Nephron (organoid): Measurements from ENCODE around the gene PTPN20.

Experiments
- H3K27ac Mint-ChIP-seq, 3 experiments: 2 replicates each; pipeline ENCODE4 v1.8.0; 2020; ENCODE audit warnings: mixed read lengths in 3 of 3, mild to moderate bottlenecking in 2 of 3, moderate library complexity in 1 of 3
- H3K27me3 Mint-ChIP-seq: 2 replicates; pipeline ENCODE4 v1.8.0; 2021; ENCODE audit warnings: low read depth, mild to moderate bottlenecking, moderate library complexity, mixed read lengths
- H3K36me3 Mint-ChIP-seq: 2 replicates; pipeline ENCODE4 v1.8.0; 2020; ENCODE audit warnings: low read depth, mixed read lengths
- H3K4me1 Mint-ChIP-seq: 2 replicates; pipeline ENCODE4 v1.8.0; 2020; ENCODE audit warnings: mixed read lengths
- H3K4me3 Mint-ChIP-seq, 3 experiments: 2 replicates each; pipeline ENCODE4 v1.8.0; 2020; ENCODE audit warnings: mild to moderate bottlenecking in 3 of 3, mixed read lengths in 3 of 3, moderate library complexity in 2 of 3
- H3K9me3 Mint-ChIP-seq: 2 replicates; pipeline ENCODE4 v1.8.0; 2020; ENCODE audit warnings: mixed read lengths
- CTCF ChIP-seq, 3 experiments: fragments of 200-600 bp; sonication (generic); IDR thresholded peaks; one replicate each; pipeline ENCODE4 v1.5.0; 2021; ENCODE audit warnings: antibody characterized with exemption in 3 of 3; ENCODE audit not compliant: unreplicated experiment in 3 of 3

PTPN20 gene

GRCh38 chr10:47034441-47035051, 123.3 kb downstream of the PTPN20 start:
- Mint-ChIP-seq H3K4me3 (no peak overlapping the region), H3K27me3 (peaks cover 27% of the 10 kb centered on the region), H3K4me1 (peaks cover 28% of the 10 kb centered on the region), H3K36me3 (no peaks in the 10 kb centered on the region), H3K27ac (no peak overlapping the region), H3K9me3 (no peaks in the 10 kb centered on the region)
- no peak for TF ChIP-seq CTCF (IDR thresholded peaks at IDR 0.05; ENCODE audit: unreplicated experiment in 3 of 3)

DNA sequence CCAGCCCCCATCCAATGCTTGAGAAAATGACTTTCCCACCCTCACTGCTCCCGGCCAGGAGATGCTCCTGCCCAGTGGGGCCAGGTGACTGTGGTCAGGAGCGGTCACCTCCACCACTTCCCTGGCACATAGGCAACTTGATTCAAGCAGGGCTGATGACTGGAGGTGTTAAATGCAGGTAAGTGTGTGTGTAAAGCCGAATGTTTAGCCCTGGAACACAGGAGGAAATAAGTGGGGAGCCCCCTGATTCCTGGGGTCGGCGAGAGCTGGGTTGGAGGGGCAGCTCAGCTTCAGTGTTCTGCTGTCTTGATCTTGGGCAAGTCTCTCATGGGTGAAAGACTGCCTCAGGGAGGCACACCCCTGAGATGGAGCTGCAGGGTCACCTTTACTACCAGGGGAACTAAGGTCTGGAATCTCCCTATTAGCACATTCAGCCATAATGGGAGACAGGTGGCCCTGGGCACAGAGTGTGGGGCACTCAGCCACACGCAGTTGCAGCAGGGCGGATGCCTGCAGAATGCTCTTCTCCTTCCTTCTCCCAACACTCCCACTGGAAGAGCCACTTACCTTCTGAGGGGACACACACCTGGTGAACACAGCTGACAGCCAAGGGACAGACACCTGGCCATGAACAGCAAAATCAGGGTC, 124.1 kb downstream of the PTPN20 start:
- H3K4me3 Mint-ChIP-seq = no peak overlapping the region
- H3K27ac Mint-ChIP-seq = no peak overlapping the region
- H3K27me3 Mint-ChIP-seq = peaks cover 29% of the 10 kb centered on the region
- H3K9me3 Mint-ChIP-seq = no peaks in the 10 kb centered on the region
- H3K36me3 Mint-ChIP-seq = no peaks in the 10 kb centered on the region
- TF ChIP-seq CTCF (IDR thresholded peaks at IDR 0.05; ENCODE audit: unreplicated experiment in 3 of 3) = no peak
- H3K4me1 Mint-ChIP-seq = peaks cover 29% of the 10 kb centered on the region

DNA sequence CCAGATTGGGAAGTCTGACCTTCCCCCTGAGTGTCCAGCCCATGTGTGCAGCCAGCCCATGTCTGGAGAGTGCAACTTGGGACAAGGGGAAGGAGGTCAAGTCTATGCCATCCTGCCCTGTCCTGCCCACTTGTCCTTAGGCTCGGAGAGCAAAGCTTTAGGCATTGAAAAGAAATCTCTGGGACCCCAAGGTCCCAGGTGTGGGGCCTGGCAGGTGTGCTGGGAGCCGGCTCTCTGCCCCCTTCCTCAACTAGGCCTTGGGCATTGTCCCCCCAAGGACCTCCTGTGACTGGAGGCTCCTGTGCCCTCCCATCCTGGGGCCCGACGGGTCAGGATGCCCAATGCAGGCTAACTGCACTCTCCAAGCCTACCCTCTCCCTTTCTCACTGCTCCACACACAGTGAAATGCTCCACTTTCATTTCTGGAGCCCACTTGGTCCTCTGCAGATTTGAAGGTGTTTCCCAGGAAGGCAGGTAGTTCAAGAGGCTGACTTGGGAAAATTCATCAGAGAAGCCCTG, 124.7 kb downstream of the PTPN20 start:
- H3K27me3 Mint-ChIP-seq = peaks cover 35% of the 10 kb centered on the region
- TF ChIP-seq CTCF (IDR thresholded peaks at IDR 0.05; ENCODE audit: unreplicated experiment in 3 of 3) = no peak
- H3K36me3 Mint-ChIP-seq = no peaks in the 10 kb centered on the region
- H3K4me3 Mint-ChIP-seq = no peak overlapping the region
- peaks cover 29% of the 10 kb centered on the region for H3K4me1 Mint-ChIP-seq
- H3K27ac Mint-ChIP-seq = no peak overlapping the region
- no peaks in the 10 kb centered on the region for H3K9me3 Mint-ChIP-seq

DNA sequence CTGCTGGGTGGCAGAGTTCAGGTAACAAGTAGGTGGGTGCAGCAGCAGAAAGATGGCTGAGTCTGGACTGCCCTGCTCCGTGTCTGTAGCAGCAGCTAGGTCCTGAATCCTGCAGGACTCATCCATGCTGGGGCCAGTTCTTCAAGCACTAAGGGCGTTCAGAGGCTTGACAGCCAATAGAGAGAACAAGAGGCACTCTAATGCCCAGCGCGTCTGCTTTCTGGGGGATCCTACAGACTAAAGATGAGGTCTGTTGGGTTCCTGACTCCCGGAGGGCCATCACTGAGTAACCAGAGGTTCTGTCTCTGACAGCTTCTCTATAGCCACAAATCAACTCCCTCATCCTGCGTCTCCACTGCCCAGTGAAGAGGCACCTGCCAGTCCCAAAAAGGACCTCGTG, 125.5 kb downstream of the PTPN20 start:
- peak overlapping the region in 1 of 3 experiments; percentile 57 for H3K27ac Mint-ChIP-seq
- TF ChIP-seq CTCF (IDR thresholded peaks at IDR 0.05; ENCODE audit: unreplicated experiment in 3 of 3) = no peak
- no peak overlapping the region for H3K4me3 Mint-ChIP-seq

DNA sequence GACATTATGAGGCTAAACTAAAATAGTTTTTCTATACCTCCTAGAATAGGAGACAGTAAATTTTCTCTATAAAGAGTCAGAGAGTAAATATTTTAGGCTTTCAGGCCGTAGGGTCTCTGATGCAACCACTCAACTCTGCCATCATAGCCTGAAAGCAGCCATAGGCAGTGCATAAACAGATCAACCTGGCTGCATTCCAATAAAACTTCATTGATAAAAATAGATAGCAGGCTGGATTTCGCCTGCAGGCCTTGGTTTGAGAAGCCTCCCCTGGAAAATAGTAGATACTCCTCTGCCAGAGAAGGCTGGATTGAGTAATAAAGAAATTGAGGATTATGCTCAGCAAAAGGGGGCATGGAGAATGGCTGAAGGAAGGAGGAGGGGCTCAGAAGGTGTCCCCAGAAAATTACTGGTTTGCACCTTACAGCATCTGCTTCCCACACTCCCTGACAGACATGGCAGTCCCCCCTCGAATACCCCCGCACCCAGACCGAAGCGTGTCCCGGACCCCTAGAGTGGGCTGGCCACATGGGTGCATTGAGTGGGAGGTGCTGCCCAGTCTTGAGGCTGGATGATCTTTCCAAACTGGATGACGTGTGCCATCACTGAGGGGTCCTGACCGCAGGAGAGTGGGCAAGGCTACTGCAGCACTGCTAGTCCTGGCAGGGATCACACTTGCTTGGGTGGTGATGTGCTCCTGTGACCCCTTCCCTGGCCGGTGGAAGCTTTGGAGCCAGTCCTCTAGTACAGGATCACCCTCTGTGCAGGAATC, 126.6 kb downstream of the PTPN20 start:
- no peak for TF ChIP-seq CTCF (IDR thresholded peaks at IDR 0.05; ENCODE audit: unreplicated experiment in 3 of 3)

More for the DNA sequence above, 125.5 kb downstream of the PTPN20 start:
- no peaks in the 10 kb centered on the region for H3K9me3 Mint-ChIP-seq
- H3K4me1 Mint-ChIP-seq = peaks cover 34% of the 10 kb centered on the region
- peaks cover 33% of the 10 kb centered on the region for H3K27me3 Mint-ChIP-seq
- H3K36me3 Mint-ChIP-seq = no peaks in the 10 kb centered on the region

More for the DNA sequence above, 126.6 kb downstream of the PTPN20 start:
- no peak overlapping the region for H3K4me3 Mint-ChIP-seq
- H3K36me3 Mint-ChIP-seq = no peaks in the 10 kb centered on the region
- H3K4me1 Mint-ChIP-seq = peaks cover 34% of the 10 kb centered on the region
- H3K27ac Mint-ChIP-seq = peak overlapping the region in 2 of 3 experiments; percentile 5 to 57
- H3K27me3 Mint-ChIP-seq = peaks cover 33% of the 10 kb centered on the region
- no peaks in the 10 kb centered on the region for H3K9me3 Mint-ChIP-seq
